Loucy (cell line): Measurements from ENCODE around the gene DBF4B.

ENCODE experiments used
- H2AFZ ChIP-seq: fragments of 200-600 bp; sonication (generic); 2 replicates; pipeline ENCODE4 v1.6.0; 2016; ENCODE audit warnings: antibody characterized with exemption, mild to moderate bottlenecking, low read length, moderate library complexity
- H3F3A ChIP-seq: fragments of 200-600 bp; 2 replicates; pipeline ENCODE4 v1.6.0; 2016; ENCODE audit warnings: antibody characterized with exemption, low read depth, mild to moderate bottlenecking
- H3K27me3 ChIP-seq: fragments of 200-600 bp; sonication (generic); 2 replicates; pipeline ENCODE4 v1.6.1; 2014; ENCODE audit warnings: low read length, mild to moderate bottlenecking; ENCODE audit not compliant: insufficient read depth, poor library complexity, severe bottlenecking
- H3K36me3 ChIP-seq: fragments of 200-600 bp; sonication (generic); 2 replicates; pipeline ENCODE4 v1.6.1; 2016; ENCODE audit warnings: low read length; ENCODE audit not compliant: insufficient read depth
- H3K4me1 ChIP-seq: fragments of 200-600 bp; sonication (generic); 2 replicates; pipeline ENCODE4 v1.5.1; 2014; ENCODE audit warnings: low read length, mild to moderate bottlenecking; ENCODE audit not compliant: insufficient read depth, poor library complexity, severe bottlenecking
- H3K4me2 ChIP-seq: fragments of 200-600 bp; sonication (generic); 2 replicates; pipeline ENCODE4 v1.6.0; 2014; ENCODE audit warnings: antibody characterized with exemption, low read length, low read depth, mild to moderate bottlenecking; ENCODE audit not compliant: poor library complexity, severe bottlenecking
- H3K4me3 ChIP-seq: fragments of 200-600 bp; sonication (generic); 2 replicates; pipeline ENCODE4 v1.5.1; 2014; ENCODE audit warnings: low read length, mild to moderate bottlenecking, mixed read lengths; ENCODE audit not compliant: poor library complexity, severe bottlenecking
- H3K79me2 ChIP-seq: fragments of 200-600 bp; sonication (generic); 2 replicates; pipeline ENCODE4 v1.6.1; 2014; ENCODE audit warnings: low read length; ENCODE audit not compliant: insufficient read depth
- H3K9ac ChIP-seq: fragments of 200-600 bp; sonication (generic); 2 replicates; pipeline ENCODE4 v1.6.0; 2014; ENCODE audit warnings: mild to moderate bottlenecking, low read depth, low read length, moderate library complexity; ENCODE audit not compliant: poor library complexity, severe bottlenecking
- H3K9me2 ChIP-seq: fragments of 200-600 bp; sonication (generic); replicated peaks from 2 replicates; pipeline ENCODE4 v1.6.1; 2016; ENCODE audit warnings: low read depth, low read length, mixed read lengths
- H3K9me3 ChIP-seq: fragments of 200-600 bp; sonication (generic); 2 replicates; pipeline ENCODE4 v1.6.1; 2014; ENCODE audit warnings: mild to moderate bottlenecking, antibody characterized with exemption, low read length, low read depth; ENCODE audit not compliant: insufficient read depth
- H4K20me1 ChIP-seq: fragments of 200-600 bp; sonication (generic); 2 replicates; pipeline ENCODE4 v1.6.0; 2014; ENCODE audit warnings: antibody characterized with exemption, low read length, mild to moderate bottlenecking; ENCODE audit not compliant: insufficient read depth, poor library complexity, severe bottlenecking
- EZH2phosphoT487 ChIP-seq: fragments of 200-600 bp; IDR thresholded peaks from 2 replicates; pipeline ENCODE4 v1.6.1; 2018; ENCODE audit warnings: antibody characterized with exemption, mild to moderate bottlenecking, moderate library complexity, borderline replicate concordance
- TF ChIP-seq, protein P1 (sequence below): fragments of 200-600 bp; sonication (generic); conservative IDR thresholded peaks from 2 replicates; pipeline ENCODE4 v1.5.1; 2014; ENCODE audit warnings: mild to moderate bottlenecking, antibody characterized with exemption, low read length

The DBF4B gene

DNA sequence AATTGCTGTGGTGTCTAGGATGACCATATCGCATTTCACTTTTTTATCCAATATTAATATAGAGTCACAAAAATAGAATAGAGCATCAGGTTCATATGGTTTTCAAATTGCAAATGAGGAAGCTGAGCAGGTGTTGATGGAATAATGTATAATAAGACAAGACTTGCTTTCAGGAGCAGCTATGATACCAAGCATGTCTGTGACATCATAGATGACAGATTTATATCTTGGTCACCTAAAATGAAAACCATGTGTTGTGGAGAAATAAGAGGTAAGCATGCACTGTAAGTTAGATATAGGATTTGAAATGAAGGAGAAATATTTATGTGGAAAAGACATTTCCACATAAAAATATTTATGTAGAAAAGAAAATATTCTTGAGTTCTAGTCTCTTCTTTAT lies 43.6 kb upstream of the DBF4B start:
- no peak for TF ChIP-seq EZH2phosphoT487
- TF ChIP-seq, protein P1, sequence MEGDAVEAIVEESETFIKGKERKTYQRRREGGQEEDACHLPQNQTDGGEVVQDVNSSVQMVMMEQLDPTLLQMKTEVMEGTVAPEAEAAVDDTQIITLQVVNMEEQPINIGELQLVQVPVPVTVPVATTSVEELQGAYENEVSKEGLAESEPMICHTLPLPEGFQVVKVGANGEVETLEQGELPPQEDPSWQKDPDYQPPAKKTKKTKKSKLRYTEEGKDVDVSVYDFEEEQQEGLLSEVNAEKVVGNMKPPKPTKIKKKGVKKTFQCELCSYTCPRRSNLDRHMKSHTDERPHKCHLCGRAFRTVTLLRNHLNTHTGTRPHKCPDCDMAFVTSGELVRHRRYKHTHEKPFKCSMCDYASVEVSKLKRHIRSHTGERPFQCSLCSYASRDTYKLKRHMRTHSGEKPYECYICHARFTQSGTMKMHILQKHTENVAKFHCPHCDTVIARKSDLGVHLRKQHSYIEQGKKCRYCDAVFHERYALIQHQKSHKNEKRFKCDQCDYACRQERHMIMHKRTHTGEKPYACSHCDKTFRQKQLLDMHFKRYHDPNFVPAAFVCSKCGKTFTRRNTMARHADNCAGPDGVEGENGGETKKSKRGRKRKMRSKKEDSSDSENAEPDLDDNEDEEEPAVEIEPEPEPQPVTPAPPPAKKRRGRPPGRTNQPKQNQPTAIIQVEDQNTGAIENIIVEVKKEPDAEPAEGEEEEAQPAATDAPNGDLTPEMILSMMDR = no peak
- no peak overlapping the region for H3K9ac ChIP-seq
- H3K36me3 ChIP-seq = no peaks in the 10 kb centered on the region
- no peaks in the 10 kb centered on the region for H3K4me1 ChIP-seq
- H3K4me3 ChIP-seq = no peak overlapping the region
- H3K9me2 ChIP-seq = no peaks in the 10 kb centered on the region
- H4K20me1 ChIP-seq = no peaks in the 10 kb centered on the region
- no peaks in the 10 kb centered on the region for H3K9me3 ChIP-seq
- no peaks in the 10 kb centered on the region for H3K27me3 ChIP-seq
- no peak overlapping the region for H3K4me2 ChIP-seq
- H3F3A ChIP-seq = no peaks in the 10 kb centered on the region
- no peaks in the 10 kb centered on the region for H3K79me2 ChIP-seq
- H2AFZ ChIP-seq = no peak overlapping the region

DNA sequence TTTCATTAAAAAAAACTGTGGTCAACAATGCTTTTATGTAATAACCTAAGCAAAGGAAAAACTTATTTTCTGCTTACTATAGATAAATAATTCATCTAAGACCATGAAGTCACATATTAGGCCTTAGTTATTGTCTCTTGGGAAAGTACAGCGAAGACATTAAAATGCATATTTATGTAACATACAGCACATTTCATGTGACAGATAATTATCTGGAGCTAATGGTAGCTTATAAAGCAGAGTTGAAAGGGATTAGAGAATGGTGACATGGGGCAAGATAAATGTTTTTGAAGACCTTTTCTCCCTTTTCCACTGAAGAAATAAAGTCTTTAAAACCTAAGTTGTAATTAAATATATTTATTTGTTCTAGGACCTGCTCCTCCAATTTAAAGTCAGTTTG lies 42.5 kb upstream of the DBF4B start:
- Histone ChIP-seq H3F3A (no peaks in the 10 kb centered on the region), H3K9me2 (no peaks in the 10 kb centered on the region), H3K36me3 (no peaks in the 10 kb centered on the region), H3K4me3 (no peak overlapping the region), H2AFZ (no peak overlapping the region), H3K79me2 (no peaks in the 10 kb centered on the region), H3K9ac (no peak overlapping the region), H3K27me3 (no peaks in the 10 kb centered on the region), H3K4me2 (no peak overlapping the region), H4K20me1 (no peaks in the 10 kb centered on the region), H3K4me1 (no peaks in the 10 kb centered on the region), H3K9me3 (no peaks in the 10 kb centered on the region)
- TF ChIP-seq EZH2phosphoT487 = no peak
- TF ChIP-seq, protein P1 = no peak

DNA sequence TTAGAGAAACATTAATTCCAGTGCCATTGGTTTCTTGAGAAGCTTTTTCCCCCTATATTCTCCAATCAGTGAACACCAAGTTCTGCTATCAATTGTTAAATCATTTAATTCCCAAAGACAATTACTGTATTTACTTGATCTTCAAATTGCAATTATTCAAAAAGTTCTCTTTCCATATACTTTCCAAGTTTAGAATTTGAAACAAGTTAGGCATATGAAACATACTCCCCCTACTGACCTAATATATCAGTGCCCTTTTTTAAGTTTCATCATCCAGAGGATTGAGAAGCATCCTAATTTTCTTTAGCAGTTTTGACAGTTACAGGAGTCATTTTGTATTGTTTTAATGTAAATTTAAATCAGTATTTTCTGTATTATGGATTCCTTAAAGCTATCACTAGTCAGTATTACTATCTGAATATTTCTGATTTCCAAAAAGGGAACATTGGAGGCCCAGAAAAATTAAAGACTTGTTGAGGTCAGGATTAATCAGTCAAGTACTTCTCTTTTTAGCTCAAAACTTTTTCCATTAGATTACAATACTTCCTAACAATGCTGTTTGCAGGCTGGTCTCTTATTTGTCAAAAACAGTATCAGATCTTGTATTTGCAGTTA lies 35.9 kb upstream of the DBF4B start:
- H3K79me2 ChIP-seq = no peaks in the 10 kb centered on the region
- H2AFZ ChIP-seq = no peak overlapping the region; the same call in 1 of the 2 replicates

More for the DNA sequence above, 35.9 kb upstream of the DBF4B start:
- Histone ChIP-seq H3K36me3 (no peaks in the 10 kb centered on the region), H3K9me3 (no peaks in the 10 kb centered on the region), H3K9ac (no peak overlapping the region), H3F3A (no peaks in the 10 kb centered on the region), H3K9me2 (no peaks in the 10 kb centered on the region), H3K4me2 (no peak overlapping the region), H3K4me3 (no peak overlapping the region), H3K4me1 (no peaks in the 10 kb centered on the region), H4K20me1 (no peaks in the 10 kb centered on the region), H3K27me3 (no peaks in the 10 kb centered on the region)
- no peak for TF ChIP-seq EZH2phosphoT487
- TF ChIP-seq, protein P1 = peak; percentile 77
